Liver (tissue), 9 donors: ENCODE results near the gene COL6A2. TPM values are rescaled to one million over a fixed set of nuclear protein-coding genes. Genes with fewer than 3 reads are reported as not detected.

ENCODE experiments used
- DNase-seq: peaks from one replicate; pipeline ENCODE4 v3.0.0-alpha.2; 2017; ENCODE audit warnings: low spot score
- H3K27ac ChIP-seq, 2 donors: one replicate each; pipeline ENCODE4 v1.7.0; 2013; ENCODE audit warnings: inconsistent platforms in 2 of 2, low read length in 2 of 2, control low read depth in 1 of 2, low read depth in 1 of 2, mild to moderate bottlenecking in 1 of 2
- H3K27me3 ChIP-seq, 4 donors: one replicate each; pipeline versions ENCODE4 v1.6.1 to v1.7.0; 2013; ENCODE audit warnings: low read length in 3 of 4, inconsistent platforms in 1 of 4, mild to moderate bottlenecking in 1 of 4, moderate library complexity in 1 of 4; ENCODE audit not compliant: control insufficient read depth in 4 of 4, insufficient read depth in 4 of 4
- H3K36me3 ChIP-seq, 4 donors: one replicate each; pipeline versions ENCODE4 v1.6.1 to v1.7.0; 2013; ENCODE audit warnings: low read length in 3 of 4, mild to moderate bottlenecking in 3 of 4, low read depth in 1 of 4, moderate library complexity in 1 of 4; ENCODE audit not compliant: control insufficient read depth in 4 of 4, insufficient read depth in 3 of 4
- H3K4me1 ChIP-seq, 4 donors: one replicate each; pipeline versions ENCODE4 v1.6.1 to v1.7.0; 2013; ENCODE audit warnings: low read length in 3 of 4, mild to moderate bottlenecking in 3 of 4, moderate library complexity in 1 of 4; ENCODE audit not compliant: control insufficient read depth in 4 of 4, insufficient read depth in 4 of 4
- H3K4me3 ChIP-seq, 3 donors: one replicate each; pipeline versions ENCODE4 v1.6.1 to v1.7.0; 2013; ENCODE audit warnings: low read length in 3 of 3, control low read depth in 1 of 3, low read depth in 1 of 3, mild to moderate bottlenecking in 1 of 3
- H3K9ac ChIP-seq, 2 donors: one replicate each; pipeline ENCODE4 v1.7.0; 2013; ENCODE audit warnings: low read length in 2 of 2, mild to moderate bottlenecking in 2 of 2, moderate library complexity in 2 of 2, control low read depth in 1 of 2, low read depth in 1 of 2
- H3K9me3 ChIP-seq, 4 donors: one replicate each; pipeline versions ENCODE4 v1.6.1 to v1.7.0; 2013; ENCODE audit warnings: low read length in 3 of 4; ENCODE audit not compliant: control insufficient read depth in 4 of 4
- ATF3 ChIP-seq: IDR thresholded peaks from 2 replicates; pipeline ENCODE4 v1.6.1; 2016; ENCODE audit warnings: antibody characterized with exemption
- CTCF ChIP-seq: fragments of 150-350 bp; IDR thresholded peaks from 2 replicates; pipeline ENCODE4 v1.5.1; 2017; ENCODE audit warnings: improper control_type of control experiment, low read depth, low read length; ENCODE audit not compliant: missing input control
- EGR1 ChIP-seq, 2 donors: IDR thresholded peaks; 2 replicates each; pipeline ENCODE4 v1.6.1; 2016 to 2018; ENCODE audit warnings: antibody characterized with exemption in 2 of 2, low read depth in 2 of 2
- FOXA1 ChIP-seq: IDR thresholded peaks from 2 replicates; pipeline ENCODE4 v1.6.1; 2016; ENCODE audit warnings: antibody characterized with exemption
- FOXA2 ChIP-seq: IDR thresholded peaks from 2 replicates; pipeline ENCODE4 v1.6.1; 2016; ENCODE audit warnings: antibody characterized with exemption
- GABPA ChIP-seq, 2 donors: IDR thresholded peaks in 1 of 2; conservative IDR thresholded peaks in 1 of 2; 2 replicates each; pipeline ENCODE4 v1.6.1; 2016; ENCODE audit warnings: antibody characterized with exemption in 2 of 2, mild to moderate bottlenecking in 1 of 2, moderate library complexity in 1 of 2
- HNF4A ChIP-seq, 2 donors: conservative IDR thresholded peaks; 2 replicates each; pipeline ENCODE4 v1.6.1; 2016; ENCODE audit warnings: antibody characterized with exemption in 2 of 2, mild to moderate bottlenecking in 2 of 2
- HNF4G ChIP-seq: IDR thresholded peaks from 2 replicates; pipeline ENCODE4 v1.6.1; 2016; ENCODE audit warnings: antibody characterized with exemption
- JUND ChIP-seq, 2 donors: IDR thresholded peaks; 2 replicates each; pipeline ENCODE4 v1.6.1; 2016; ENCODE audit warnings: antibody characterized with exemption in 2 of 2
- MAX ChIP-seq: IDR thresholded peaks from 2 replicates; pipeline ENCODE4 v1.6.1; 2016; ENCODE audit warnings: antibody characterized with exemption
- NR2F2 ChIP-seq: IDR thresholded peaks from 2 replicates; pipeline ENCODE4 v1.6.1; 2016; ENCODE audit warnings: antibody characterized with exemption
- RAD21 ChIP-seq, 2 donors: IDR thresholded peaks; 2 replicates each; pipeline ENCODE4 v1.6.1; 2016; ENCODE audit warnings: antibody characterized with exemption in 2 of 2, mild to moderate bottlenecking in 2 of 2
- REST ChIP-seq: IDR thresholded peaks from 2 replicates; pipeline ENCODE4 v1.6.1; 2016; ENCODE audit warnings: antibody characterized with exemption, mild to moderate bottlenecking
- RXRA ChIP-seq, 2 donors: IDR thresholded peaks; 2 replicates each; pipeline ENCODE4 v1.6.1; 2017 to 2018; ENCODE audit warnings: antibody characterized with exemption in 2 of 2, mild to moderate bottlenecking in 1 of 2
- SP1 ChIP-seq: IDR thresholded peaks from 2 replicates; pipeline ENCODE4 v1.6.1; 2018; ENCODE audit warnings: antibody characterized with exemption, mild to moderate bottlenecking
- TAF1 ChIP-seq: conservative IDR thresholded peaks from 2 replicates; pipeline ENCODE4 v1.6.1; 2016; ENCODE audit warnings: antibody characterized with exemption, mild to moderate bottlenecking
- YY1 ChIP-seq: IDR thresholded peaks from 2 replicates; pipeline ENCODE4 v1.6.1; 2016; ENCODE audit warnings: antibody characterized with exemption, mild to moderate bottlenecking
- ZBTB33 ChIP-seq: IDR thresholded peaks from 2 replicates; pipeline ENCODE4 v1.6.1; 2016; ENCODE audit warnings: antibody characterized with exemption
- WGBS: extraction: QIAGEN DNeasy Blood & Tissue Kit; methylation state at CpG from one replicate; pipeline ENCODE4 v1.1.7; 2013; 5-methylcytosine and 5-hydroxymethylcytosine counted together
- polyA plus RNA-seq, 2 donors: library from polyadenylated mRNA; stranded (reverse) in 1 of 2; unstranded in 1 of 2; fragments of 200-250 nt in 1 of 2; fragments of >200 nt in 1 of 2; fragmentation: Nextera tagmentation in 1 of 2; extraction: Ambion mirVana in 1 of 2; gene quantifications; one replicate each; pipeline versions ENCODE4 v1.2.1 to v1.2.3, GENCODE V29; 2013 to 2015
- total RNA-seq, 2 donors: library from RNA; depleted of rRNA; stranded (reverse); fragments of >200 nt; gene quantifications; one replicate each; pipeline ENCODE4 v1.2.3, GENCODE V29; 2014
- donor health status: healthy.
- donor health status: healthy.
- donor health status: healthy.
- donor health status: healthy.
- donor health status: healthy.

The COL6A2 gene
- total and polyA plus RNA-seq, 4 donors, result 5.8 to 80.8 (median 41.7) TPM

- no peaks in the 10 kb centered on the region for H3K27me3 ChIP-seq
- TF ChIP-seq FOXA1, result no peak
- no peak for TF ChIP-seq JUND (IDR thresholded peaks at IDR 0.05)
- TF ChIP-seq REST, result no peak
- TF ChIP-seq YY1, result no peak
- no peak for TF ChIP-seq CTCF
- TF ChIP-seq EGR1 (IDR thresholded peaks at IDR 0.05; ENCODE audit: low read depth in 2 of 2), result no peak
- TF ChIP-seq GABPA (IDR thresholded peaks at IDR 0.05 in 1 of 2, conservative IDR thresholded peaks at IDR 0.05 in 1 of 2), result no peak
- no peak for TF ChIP-seq HNF4A (conservative IDR thresholded peaks at IDR 0.05)
- no peak for TF ChIP-seq MAX
- no peak for TF ChIP-seq HNF4G
- TF ChIP-seq TAF1, result no peak
- no peak for TF ChIP-seq ATF3
- no peak for TF ChIP-seq NR2F2
- no peak for TF ChIP-seq RAD21 (IDR thresholded peaks at IDR 0.05)
- no peak for TF ChIP-seq SP1
- no peak for TF ChIP-seq ZBTB33
- no peak for TF ChIP-seq RXRA (IDR thresholded peaks at IDR 0.05)
- no peak for TF ChIP-seq FOXA2
- H3K9ac ChIP-seq, result no peak overlapping the region
- H3K9me3 ChIP-seq, result no peaks in the 10 kb centered on the region
- H3K36me3 ChIP-seq, result no peaks in the 10 kb centered on the region
- 89% methylated on average over 47 of the region's 47 CpGs for WGBS
- no peak overlapping the region for H3K27ac ChIP-seq
- H3K4me1 ChIP-seq, result peaks cover 0 to 3% (median 0%) of the 10 kb centered on the region in 4 donors
- no peak overlapping the region for H3K4me3 ChIP-seq
- DNase-seq, result no peak
Measured at GRCh38 chr21:46125846-46126301, 28.0 kb downstream of the COL6A2 start.
